A673 (cell line): ENCODE measurements around the gene USP48.

ENCODE experiments used
- CTCF ChIP-seq: fragments of 300-800, 200-600 bp; sonication (generic); conservative IDR thresholded peaks from 2 replicates; pipeline ENCODE4 v1.5.1; 2017; ENCODE audit warnings: low read depth, mild to moderate bottlenecking, antibody characterized with exemption, low read length, moderate library complexity, mixed read lengths
- EZH2 ChIP-seq: fragments of 200-600 bp; sonication (generic); IDR thresholded peaks from 2 replicates; pipeline ENCODE4 v1.6.1; 2017; ENCODE audit warnings: borderline replicate concordance, low read depth, mild to moderate bottlenecking, mixed read lengths, antibody characterized with exemption, low read length; ENCODE audit not compliant: poor library complexity, severe bottlenecking

GRCh38 chr1:21823206-21823979, 40.4 kb upstream of the USP48 start:
- TF ChIP-seq CTCF (no peak), EZH2 (no peak)
